ENCODE data around the gene CFAP46. TPM values are rescaled to one million over a fixed set of nuclear protein-coding genes. Genes with fewer than 3 reads are reported as not detected.

Gene CFAP46
- total and polyA plus RNA-seq, 10 donors, result 0.03 to 1.1 (median 0.12) TPM; not detected in 2

- intact Hi-C loops (cut with DNase I; ENCODE audit: low total_unique reads), result no loop called here
- Histone ChIP-seq H3K4me1 (peaks cover 0 to 21% (median 0%) of the 10 kb centered on the region in 6 donors), H3K4me3 (no peak overlapping the region), H3K9me3 (peaks cover 7 to 21% (median 14%) of the 10 kb centered on the region in 8 donors), H3K27ac (no peak overlapping the region), H3K36me3 (no peaks in the 10 kb centered on the region), H3K27me3 (replicated peaks in 1 of 7) (peaks cover 0 to 65% (median 13%) of the 10 kb centered on the region in 7 donors)
- peak; percentile 65 for DNase-seq
- no peak for TF ChIP-seq CTCF (IDR thresholded peaks at IDR 0.05 in 8 of 11, conservative IDR thresholded peaks at IDR 0.05 in 3 of 11)
- TF ChIP-seq POLR2AphosphoS5 (IDR thresholded peaks at IDR 0.05), result no peak
- no peak for TF ChIP-seq POLR2A (IDR thresholded peaks at IDR 0.05)
- 87 to 96% (median 91%) methylated on average over 10 to 27 of the region's 27 CpGs for WGBS, 5 donors
Observed at GRCh38 chr10:132846631-132847415, 95.5 kb downstream of the CFAP46 start.

GRCh38 chr10:132845780-132846595 lies 96.4 kb downstream of the CFAP46 start:
- Histone ChIP-seq H3K36me3 (no peaks in the 10 kb centered on the region), H3K9me3 (peaks cover 7 to 30% (median 23%) of the 10 kb centered on the region in 8 donors), H3K27ac (no peak overlapping the region), H3K4me1 (peaks cover 0 to 21% (median 0%) of the 10 kb centered on the region in 6 donors), H3K27me3 (replicated peaks in 1 of 7) (peaks cover 0 to 72% (median 13%) of the 10 kb centered on the region in 7 donors), H3K4me3 (no peak overlapping the region)
- 77 to 91% (median 86%) methylated on average over 13 to 33 of the region's 33 CpGs for WGBS, 5 donors
- TF ChIP-seq POLR2A (IDR thresholded peaks at IDR 0.05) (no peak), POLR2AphosphoS5 (IDR thresholded peaks at IDR 0.05) (no peak), CTCF (IDR thresholded peaks at IDR 0.05 in 8 of 11, conservative IDR thresholded peaks at IDR 0.05 in 3 of 11) (no peak)
- peak; percentile 64 for DNase-seq
- intact Hi-C loops (cut with DNase I; ENCODE audit: low total_unique reads), result no loop called here

- 75 to 88% (median 81%) methylated on average over 11 to 15 of the region's 15 CpGs for WGBS, 5 donors
- DNase-seq, result peak; percentile 61
- H3K27me3 ChIP-seq (replicated peaks in 1 of 7), result peaks cover 0 to 71% (median 13%) of the 10 kb centered on the region in 7 donors
- no peak overlapping the region for H3K27ac ChIP-seq
- TF ChIP-seq POLR2A (IDR thresholded peaks at IDR 0.05) (no peak), POLR2AphosphoS5 (IDR thresholded peaks at IDR 0.05) (no peak), CTCF (IDR thresholded peaks at IDR 0.05 in 8 of 11, conservative IDR thresholded peaks at IDR 0.05 in 3 of 11) (no peak)
- no peaks in the 10 kb centered on the region for H3K36me3 ChIP-seq
- no peak overlapping the region for H3K4me3 ChIP-seq
- peaks cover 0 to 21% (median 0%) of the 10 kb centered on the region in 6 donors for H3K4me1 ChIP-seq
- intact Hi-C loops (cut with DNase I; ENCODE audit: low total_unique reads), result no loop called here
- H3K9me3 ChIP-seq, result peaks cover 7 to 33% (median 23%) of the 10 kb centered on the region in 8 donors
Observed at GRCh38 chr10:132845041-132845551, 97.3 kb downstream of the CFAP46 start.

Measured in spleen (tissue), 11 donors.